Gastrocnemius medialis (tissue), 4 donors: Measurements from ENCODE around the gene TWIST2.

Source experiments
- CTCF ChIP-seq, 5 experiments: fragments of 450-650 bp in 3 of 5; fragments of 200-600 bp in 2 of 5; sonication (generic) in 2 of 5; IDR thresholded peaks in 4 of 5; conservative IDR thresholded peaks in 1 of 5; 1 replicate in 4 of 5; 2 replicates in 1 of 5; pipeline ENCODE4 v1.5.1; 2016 to 2019; ENCODE audit warnings: antibody characterized with exemption in 5 of 5, mild to moderate bottlenecking in 3 of 5, moderate library complexity in 3 of 5
- POLR2A ChIP-seq, 2 donors: fragments of 450-650 bp; IDR thresholded peaks; one replicate each; pipeline ENCODE4 v1.6.1; 2017; ENCODE audit warnings: antibody characterized with exemption in 2 of 2, mild to moderate bottlenecking in 2 of 2, moderate library complexity in 2 of 2

- TF ChIP-seq POLR2A (IDR thresholded peaks at IDR 0.05): no peak
- no peak for TF ChIP-seq CTCF (IDR thresholded peaks at IDR 0.05 in 4 of 5, conservative IDR thresholded peaks at IDR 0.05 in 1 of 5)
Measured at GRCh38 chr2:238927746-238928519, 80.0 kb downstream of the TWIST2 start.
